ENCODE data around the gene MILR1.

The MILR1 gene

GRCh38 chr17:64515829-64516228 lies 66.9 kb downstream of the MILR1 start:
- Histone ChIP-seq H3K27ac (no peak overlapping the region), H3K4me3 (no peak overlapping the region)

Measured in skin epidermis (tissue), 12 donors.